Prostate gland (tissue), 2 donors: ENCODE measurements around the gene PLA2G12A. TPM values are rescaled to one million over a fixed set of nuclear protein-coding genes. Genes with fewer than 3 reads are reported as not detected.

Source experiments
- DNase-seq: peaks from one replicate; pipeline ENCODE4 v3.0.0-alpha.2; 2019; ENCODE audit warnings: low spot score
- H3K27ac ChIP-seq, 2 donors: fragments of 200-600 bp; sonication (generic); 2 replicates each; pipeline ENCODE4 v1.5.1; 2017 to 2019
- H3K27me3 ChIP-seq: fragments of 200-600 bp; sonication (generic); replicated peaks from 2 replicates; pipeline ENCODE4 v1.5.1; 2019; ENCODE audit not compliant: insufficient read depth
- H3K36me3 ChIP-seq, 2 donors: fragments of 200-600 bp; sonication (generic); 1 replicate in 1 of 2; 2 replicates in 1 of 2; pipeline versions ENCODE4 v1.5.1 to v1.8.1; 2017 to 2019
- H3K4me1 ChIP-seq: fragments of 200-600 bp; sonication (generic); replicated peaks from 2 replicates; pipeline ENCODE4 v1.5.1; 2019
- H3K4me3 ChIP-seq, 2 donors: fragments of 200-600 bp; sonication (generic); 2 replicates each; pipeline ENCODE4 v1.5.1; 2017 to 2019
- H3K9me3 ChIP-seq: fragments of 200-600 bp; sonication (generic); 2 replicates; pipeline ENCODE4 v1.5.1; 2017
- POLR2A ChIP-seq: fragments of 450-650 bp; IDR thresholded peaks from one replicate; pipeline ENCODE4 v1.6.1; 2016; ENCODE audit warnings: antibody characterized with exemption, mild to moderate bottlenecking
- POLR2AphosphoS5 ChIP-seq: sonication (generic); formaldehyde crosslinking; IDR thresholded peaks from one replicate; pipeline ENCODE4 v1.6.1; 2017; ENCODE audit warnings: antibody characterized with exemption
- WGBS: methylation state at CpG from one replicate; pipeline ENCODE4 v1.1.5; 2018; 5-methylcytosine and 5-hydroxymethylcytosine counted together
- intact Hi-C: fragments of 100-400 bp; cut with DNase I; formaldehyde crosslinking; loops from one replicate; pipeline ENCODE4 v1.14.2; 2022
- total RNA-seq, 2 donors: library from RNA; depleted of rRNA; stranded (reverse); fragments of >200 nt; gene quantifications; one replicate each; pipeline ENCODE4 v1.1.0, GENCODE V29; 2016
- TF ChIP-seq, protein P1 (sequence below), 4 experiments: fragments of 200-600 bp in 2 of 4; fragments of 450-650 bp in 2 of 4; sonication (generic) in 2 of 4; IDR thresholded peaks; 1 replicate in 3 of 4; 2 replicates in 1 of 4; pipeline ENCODE4 v1.5.1; 2016 to 2019; ENCODE audit warnings: antibody characterized with exemption in 4 of 4, mild to moderate bottlenecking in 2 of 4, moderate library complexity in 2 of 4

The PLA2G12A gene
- total RNA-seq, 2 donors from 2014 or later, result 20.2 to 122 TPM

GRCh38 chr4:109749388-109750082 is 19.7 kb upstream of the PLA2G12A start:
- no peaks in the 10 kb centered on the region for H3K36me3 ChIP-seq
- TF ChIP-seq POLR2AphosphoS5, result no peak
- TF ChIP-seq, protein P1, sequence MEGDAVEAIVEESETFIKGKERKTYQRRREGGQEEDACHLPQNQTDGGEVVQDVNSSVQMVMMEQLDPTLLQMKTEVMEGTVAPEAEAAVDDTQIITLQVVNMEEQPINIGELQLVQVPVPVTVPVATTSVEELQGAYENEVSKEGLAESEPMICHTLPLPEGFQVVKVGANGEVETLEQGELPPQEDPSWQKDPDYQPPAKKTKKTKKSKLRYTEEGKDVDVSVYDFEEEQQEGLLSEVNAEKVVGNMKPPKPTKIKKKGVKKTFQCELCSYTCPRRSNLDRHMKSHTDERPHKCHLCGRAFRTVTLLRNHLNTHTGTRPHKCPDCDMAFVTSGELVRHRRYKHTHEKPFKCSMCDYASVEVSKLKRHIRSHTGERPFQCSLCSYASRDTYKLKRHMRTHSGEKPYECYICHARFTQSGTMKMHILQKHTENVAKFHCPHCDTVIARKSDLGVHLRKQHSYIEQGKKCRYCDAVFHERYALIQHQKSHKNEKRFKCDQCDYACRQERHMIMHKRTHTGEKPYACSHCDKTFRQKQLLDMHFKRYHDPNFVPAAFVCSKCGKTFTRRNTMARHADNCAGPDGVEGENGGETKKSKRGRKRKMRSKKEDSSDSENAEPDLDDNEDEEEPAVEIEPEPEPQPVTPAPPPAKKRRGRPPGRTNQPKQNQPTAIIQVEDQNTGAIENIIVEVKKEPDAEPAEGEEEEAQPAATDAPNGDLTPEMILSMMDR (IDR thresholded peaks at IDR 0.05), result no peak
- no peak for TF ChIP-seq POLR2A
- H3K4me3 ChIP-seq, result no peak overlapping the region
- no peak for DNase-seq
- H3K27ac ChIP-seq, result no peak overlapping the region
- H3K4me1 ChIP-seq, result no peaks in the 10 kb centered on the region
- intact Hi-C loops, result no loop called here
- H3K27me3 ChIP-seq, result no peaks in the 10 kb centered on the region
- 71% methylated on average over 7 of the region's 7 CpGs for WGBS
- H3K9me3 ChIP-seq, result no peaks in the 10 kb centered on the region

DNA sequence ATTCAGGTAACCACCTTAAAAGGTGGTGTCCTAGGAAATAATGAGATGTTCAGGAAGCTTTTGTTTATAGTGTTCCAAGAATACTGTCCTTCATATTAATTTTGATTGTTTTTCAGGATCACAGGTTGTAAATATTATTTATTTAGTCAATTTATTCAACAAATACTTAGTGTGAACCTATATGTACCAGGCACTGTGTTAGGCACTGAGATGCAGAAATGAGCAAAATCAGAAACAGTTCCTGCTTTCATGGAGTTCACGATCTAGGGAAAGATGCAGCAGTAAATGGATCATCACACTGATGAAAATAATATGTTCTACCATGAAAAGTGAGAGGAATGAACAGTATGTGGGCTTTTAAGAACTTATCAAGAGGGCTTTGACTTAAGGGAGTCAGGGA is 18.2 kb upstream of the PLA2G12A start:
- no peaks in the 10 kb centered on the region for H3K36me3 ChIP-seq
- no peak overlapping the region for H3K4me3 ChIP-seq
- H3K4me1 ChIP-seq, result no peaks in the 10 kb centered on the region
- WGBS, result 100% methylated on average over 1 of the region's 1 CpG
- H3K27me3 ChIP-seq, result no peaks in the 10 kb centered on the region
- no peak overlapping the region for H3K27ac ChIP-seq
- no peaks in the 10 kb centered on the region for H3K9me3 ChIP-seq
- DNase-seq, result no peak
- intact Hi-C loops, result no loop called here
- TF ChIP-seq POLR2AphosphoS5, result no peak
- no peak for TF ChIP-seq POLR2A
- TF ChIP-seq, protein P1 (IDR thresholded peaks at IDR 0.05), result no peak

DNA sequence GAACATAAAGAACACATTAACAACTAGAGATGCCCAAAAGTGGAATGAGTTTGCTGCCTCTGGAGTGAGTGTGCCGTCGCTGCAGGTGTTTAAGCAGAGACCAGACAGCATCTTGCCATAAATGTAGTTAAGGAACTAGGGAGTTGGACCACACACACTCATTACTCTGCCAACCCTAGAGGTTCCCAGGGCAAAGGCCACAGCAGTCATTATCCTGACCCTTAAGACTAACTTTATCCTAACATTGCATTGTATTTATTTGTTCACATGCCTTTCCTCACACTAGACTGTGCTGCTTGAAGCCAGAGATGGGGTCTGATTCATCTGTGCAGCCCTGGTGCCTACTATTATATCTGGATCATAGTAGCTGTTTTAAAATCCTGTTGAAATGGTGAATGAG is 16.9 kb upstream of the PLA2G12A start:
- WGBS, result 91% methylated on average over 2 of the region's 2 CpGs
- intact Hi-C loops, result no loop called here
- no peak for DNase-seq
- TF ChIP-seq POLR2AphosphoS5, result no peak
- TF ChIP-seq, protein P1 (IDR thresholded peaks at IDR 0.05), result no peak
- no peak for TF ChIP-seq POLR2A
- Histone ChIP-seq H3K27me3 (no peaks in the 10 kb centered on the region), H3K36me3 (no peaks in the 10 kb centered on the region), H3K9me3 (no peaks in the 10 kb centered on the region), H3K4me1 (no peaks in the 10 kb centered on the region), H3K4me3 (no peak overlapping the region), H3K27ac (no peak overlapping the region)

DNA sequence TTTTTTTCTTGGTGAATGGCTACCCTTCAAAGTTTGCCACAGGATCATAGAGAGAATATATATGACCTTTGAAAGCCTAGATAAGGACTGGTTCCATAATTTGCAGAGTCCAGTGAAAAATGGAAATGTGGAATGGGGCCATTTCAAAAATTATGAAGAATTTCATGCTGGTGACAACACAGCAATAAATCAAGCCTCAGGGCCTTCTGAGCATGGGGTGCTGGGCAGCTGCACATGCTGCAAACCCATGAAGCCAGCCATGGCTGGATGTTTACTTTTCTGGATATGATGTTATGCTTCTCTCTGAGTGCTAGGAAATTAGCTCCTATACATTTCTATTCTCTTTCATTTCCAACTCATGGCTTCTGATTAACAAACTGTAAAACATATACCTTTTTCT is 16.0 kb upstream of the PLA2G12A start:
- no peaks in the 10 kb centered on the region for H3K4me1 ChIP-seq
- no peak overlapping the region for H3K27ac ChIP-seq
- no peaks in the 10 kb centered on the region for H3K27me3 ChIP-seq
- no peak for DNase-seq
- intact Hi-C loops, result no loop called here
- H3K36me3 ChIP-seq, result no peaks in the 10 kb centered on the region
- no peak overlapping the region for H3K4me3 ChIP-seq
- TF ChIP-seq POLR2A (no peak), POLR2AphosphoS5 (no peak)
- TF ChIP-seq, protein P1 (IDR thresholded peaks at IDR 0.05), result no peak
- H3K9me3 ChIP-seq, result no peaks in the 10 kb centered on the region

- WGBS, result 82% methylated on average over 3 of the region's 3 CpGs
- Histone ChIP-seq H3K4me3 (no peak overlapping the region), H3K36me3 (no peaks in the 10 kb centered on the region), H3K27me3 (no peaks in the 10 kb centered on the region), H3K4me1 (no peaks in the 10 kb centered on the region), H3K9me3 (no peaks in the 10 kb centered on the region), H3K27ac (no peak overlapping the region)
- no peak for DNase-seq
- intact Hi-C loops, result no loop called here
- TF ChIP-seq POLR2A, result no peak
- no peak for TF ChIP-seq POLR2AphosphoS5
- TF ChIP-seq, protein P1 (IDR thresholded peaks at IDR 0.05), result no peak
Observed at GRCh38 chr4:109739547-109739946, 9.7 kb upstream of the PLA2G12A start.
